H9 (cell line): ENCODE results near the gene LSG1. TPM values are rescaled to one million over a fixed set of nuclear protein-coding genes. Genes with fewer than 3 reads are reported as not detected.

ENCODE experiments used
- DNase-seq: peaks from one replicate; pipeline ENCODE4 v3.0.0-alpha.2; 2017
- H2AFZ ChIP-seq: one replicate; pipeline ENCODE4 v1.6.1; 2013; ENCODE audit warnings: mild to moderate bottlenecking, low read length, control low read depth, moderate library complexity
- H2AK5ac ChIP-seq: 2 replicates; pipeline ENCODE4 v1.6.1; 2013; ENCODE audit warnings: low read length, control low read depth, mixed read lengths; ENCODE audit not compliant: insufficient read length
- H2BK120ac ChIP-seq: one replicate; pipeline ENCODE4 v1.6.1; 2013; ENCODE audit warnings: low read depth, mild to moderate bottlenecking, low read length, control low read depth, inconsistent platforms; ENCODE audit not compliant: poor library complexity, severe bottlenecking
- H2BK12ac ChIP-seq: 2 replicates; pipeline ENCODE4 v1.6.1; 2013; ENCODE audit warnings: low read length, control low read depth, mixed read lengths, low read depth; ENCODE audit not compliant: insufficient read length
- H2BK15ac ChIP-seq: 2 replicates; pipeline ENCODE4 v1.6.1; 2013; ENCODE audit warnings: low read depth, low read length, control low read depth
- H2BK20ac ChIP-seq: one replicate; pipeline ENCODE4 v1.6.1; 2013; ENCODE audit warnings: low read depth, mild to moderate bottlenecking, low read length, control low read depth, inconsistent platforms; ENCODE audit not compliant: poor library complexity, severe bottlenecking
- H2BK5ac ChIP-seq: 2 replicates; pipeline ENCODE4 v1.6.1; 2013; ENCODE audit warnings: low read length, control low read depth, mixed read lengths; ENCODE audit not compliant: insufficient read length
- H3K14ac ChIP-seq: 2 replicates; pipeline ENCODE4 v1.6.1; 2013; ENCODE audit warnings: low read length, control low read depth; ENCODE audit not compliant: insufficient read depth
- H3K18ac ChIP-seq: 2 replicates; pipeline ENCODE4 v1.6.1; 2013; ENCODE audit warnings: low read depth, mild to moderate bottlenecking, mixed read lengths, low read length, control low read depth; ENCODE audit not compliant: insufficient read length
- H3K23ac ChIP-seq: 2 replicates; pipeline ENCODE4 v1.6.1; 2013; ENCODE audit warnings: low read length, control low read depth, mixed read lengths, low read depth; ENCODE audit not compliant: insufficient read length
- H3K23me2 ChIP-seq: 2 replicates; pipeline ENCODE4 v1.6.1; 2013; ENCODE audit warnings: low read depth, mild to moderate bottlenecking, mixed read lengths, low read length, control low read depth; ENCODE audit not compliant: insufficient read length, poor library complexity, severe bottlenecking
- H3K27ac ChIP-seq: 2 replicates; pipeline ENCODE4 v1.5.1; 2013; ENCODE audit warnings: low read length, control low read depth, mixed read lengths, low read depth; ENCODE audit not compliant: insufficient read length
- H3K27me3 ChIP-seq: 2 replicates; pipeline ENCODE4 v1.6.1; 2013; ENCODE audit warnings: low read length, control low read depth, inconsistent platforms; ENCODE audit not compliant: insufficient read depth
- H3K4ac ChIP-seq: 2 replicates; pipeline ENCODE4 v1.6.1; 2013; ENCODE audit warnings: low read depth, mild to moderate bottlenecking, control low read depth, inconsistent platforms, low read length, moderate library complexity
- H3K4me1 ChIP-seq: 2 replicates; pipeline ENCODE4 v1.6.1; 2013; ENCODE audit warnings: low read length, control low read depth, inconsistent platforms; ENCODE audit not compliant: insufficient read depth
- H3K4me2 ChIP-seq: 2 replicates; pipeline ENCODE4 v1.6.1; 2013; ENCODE audit warnings: low read length, control low read depth, mixed read lengths; ENCODE audit not compliant: insufficient read length, insufficient read depth
- H3K56ac ChIP-seq: 2 replicates; pipeline ENCODE4 v1.6.1; 2013; ENCODE audit warnings: low read depth, mild to moderate bottlenecking, mixed read lengths, low read length, control low read depth; ENCODE audit not compliant: insufficient read length
- H3K79me1 ChIP-seq: 2 replicates; pipeline ENCODE4 v1.6.1; 2013; ENCODE audit warnings: low read depth, mild to moderate bottlenecking, moderate library complexity, low read length, control low read depth, inconsistent platforms; ENCODE audit not compliant: insufficient read depth, poor library complexity, severe bottlenecking
- H3K79me2 ChIP-seq: 2 replicates; pipeline ENCODE4 v1.6.1; 2013; ENCODE audit warnings: low read length, control low read depth, inconsistent platforms; ENCODE audit not compliant: insufficient read depth
- H3K9ac ChIP-seq: 2 replicates; pipeline ENCODE4 v1.6.1; 2013; ENCODE audit warnings: low read length, control low read depth, mixed read lengths; ENCODE audit not compliant: insufficient read length; ENCODE audit errors: extremely low read depth
- H3K9me3 ChIP-seq: one replicate; pipeline ENCODE4 v1.6.1; 2013; ENCODE audit warnings: low read depth, low read length, inconsistent platforms; ENCODE audit not compliant: control insufficient read depth
- H3T11ph ChIP-seq: one replicate; pipeline ENCODE4 v1.6.1; 2013; ENCODE audit warnings: mild to moderate bottlenecking, low read length, control low read depth, inconsistent platforms
- H4K20me1 ChIP-seq: one replicate; pipeline ENCODE4 v1.6.1; 2013; ENCODE audit not compliant: control insufficient read depth, insufficient read length, insufficient read depth
- H4K5ac ChIP-seq: 2 replicates; pipeline ENCODE4 v1.6.1; 2013; ENCODE audit warnings: low read depth, mild to moderate bottlenecking, mixed read lengths, low read length, control low read depth; ENCODE audit not compliant: insufficient read length
- H4K8ac ChIP-seq: replicated peaks from 2 replicates; pipeline ENCODE4 v1.6.1; 2013; ENCODE audit warnings: low read length, control low read depth, mixed read lengths, low read depth; ENCODE audit not compliant: insufficient read length
- H4K91ac ChIP-seq: 2 replicates; pipeline ENCODE4 v1.6.1; 2013; ENCODE audit warnings: low read depth, mild to moderate bottlenecking, moderate library complexity, mixed read lengths, low read length, control low read depth; ENCODE audit not compliant: insufficient read length
- H3K27ac Mint-ChIP-seq, 3 experiments: 2 replicates in 2 of 3; 3 replicates in 1 of 3; pipeline ENCODE4 v1.8.0; 2020 to 2021; ENCODE audit warnings: mixed read lengths in 3 of 3, mild to moderate bottlenecking in 1 of 3, moderate library complexity in 1 of 3
- H3K27me3 Mint-ChIP-seq: 2 replicates; pipeline ENCODE4 v1.8.0; 2021; ENCODE audit warnings: low read depth, mild to moderate bottlenecking, moderate library complexity, mixed read lengths
- H3K36me3 Mint-ChIP-seq, 3 experiments: 2 replicates in 2 of 3; 3 replicates in 1 of 3; pipeline ENCODE4 v1.8.0; 2020 to 2021; ENCODE audit warnings: low read depth in 3 of 3, mixed read lengths in 3 of 3; ENCODE audit not compliant: insufficient read depth in 1 of 3
- H3K4me1 Mint-ChIP-seq, 2 experiments: 2 replicates each; pipeline ENCODE4 v1.8.0; 2020; ENCODE audit warnings: mixed read lengths in 2 of 2
- H3K4me3 Mint-ChIP-seq, 2 experiments: 2 replicates in 1 of 2; 3 replicates in 1 of 2; pipeline ENCODE4 v1.8.0; 2020 to 2021; ENCODE audit warnings: mild to moderate bottlenecking in 2 of 2, mixed read lengths in 2 of 2, moderate library complexity in 1 of 2
- H3K9me3 Mint-ChIP-seq, 2 experiments: 2 replicates in 1 of 2; 3 replicates in 1 of 2; pipeline ENCODE4 v1.8.0; 2020; ENCODE audit warnings: mild to moderate bottlenecking in 2 of 2, mixed read lengths in 2 of 2, moderate library complexity in 1 of 2
- CTCF ChIP-seq: fragments of 200-600 bp; sonication (generic); conservative IDR thresholded peaks from 3 replicates; pipeline ENCODE4 v1.8.0; 2021; ENCODE audit warnings: antibody characterized with exemption, mild to moderate bottlenecking
- WGBS: extraction: QIAGEN DNeasy Blood & Tissue Kit; methylation state at CpG from one replicate; pipeline ENCODE4 v1.1.7; 2013; ENCODE audit warnings: missing lambda C conversion rate, low lambda C conversion rate, mixed read lengths; ENCODE audit not compliant: insufficient read length; ENCODE audit errors: extremely low coverage; 5-methylcytosine and 5-hydroxymethylcytosine counted together
- total RNA-seq: library from RNA; stranded (reverse); gene quantifications from 2 replicates; pipeline ENCODE4 v1.2.1, GENCODE V29; 2021

Gene LSG1
- total RNA-seq, 1 experiment from 2014 or later, result 63.3 TPM

DNA sequence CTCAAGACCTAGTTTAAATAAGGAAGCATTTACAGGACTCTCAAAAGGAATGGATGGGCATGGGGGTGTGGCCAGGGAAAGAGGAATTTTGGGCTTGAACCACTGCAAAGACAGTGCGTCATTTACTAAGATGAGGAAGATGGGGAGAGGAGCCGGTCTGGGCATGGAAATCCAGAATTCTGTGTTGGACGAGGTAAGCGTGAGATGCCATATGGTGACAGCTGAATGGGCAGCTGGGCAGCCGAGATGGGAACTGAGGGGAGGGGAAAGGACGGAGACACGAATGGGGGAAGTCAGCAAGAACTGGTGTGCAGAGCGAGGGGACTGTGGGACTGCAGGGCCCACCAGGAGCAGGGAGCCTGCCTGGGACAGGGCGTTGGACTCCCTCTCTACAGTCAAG, 63.0 kb downstream of the LSG1 start:
- Histone ChIP-seq H2AK5ac (no peak overlapping the region), H2BK5ac (no peak overlapping the region), H3K23ac (no peak overlapping the region), H3K18ac (no peak overlapping the region), H2BK12ac (no peak overlapping the region), H3K79me1 (no peaks in the 10 kb centered on the region), H3K79me2 (no peaks in the 10 kb centered on the region), H4K20me1 (no peaks in the 10 kb centered on the region), H4K8ac (no peak overlapping the region), H4K91ac (no peak overlapping the region), H2AFZ (no peak overlapping the region), H2BK120ac (no peak overlapping the region), H3T11ph (no peak overlapping the region), H3K9ac (no peak overlapping the region), H3K14ac (no peak overlapping the region; the same call in 1 of the 2 replicates), H3K4ac (no peak overlapping the region), H3K23me2 (no peaks in the 10 kb centered on the region), H3K9me3 (no peaks in the 10 kb centered on the region), H2BK15ac (no peak overlapping the region), H3K4me1 (no peaks in the 10 kb centered on the region), H2BK20ac (no peak overlapping the region), H4K5ac (no peak overlapping the region), H3K56ac (no peak overlapping the region), H3K27me3 (no peaks in the 10 kb centered on the region), H3K4me2 (no peak overlapping the region), H3K27ac (no peak overlapping the region)
- Mint-ChIP-seq H3K27me3 (no peaks in the 10 kb centered on the region), H3K27ac (peak overlapping the region in 1 of 3 experiments; percentile 2; a peak in 1 of 7 replicates), H3K4me3 (no peak overlapping the region), H3K4me1 (peaks cover 3 to 4% of the 10 kb centered on the region in 2 experiments; a peak in 3 of 4 replicates), H3K36me3 (peaks cover 11 to 15% (median 12%) of the 10 kb centered on the region in 3 experiments; a peak in 5 of 7 replicates), H3K9me3 (no peaks in the 10 kb centered on the region; a peak in 1 of 5 replicates)
- no peak for TF ChIP-seq CTCF
- DNase-seq, result no peak
- no CpG with 5 or more reads among the region's 9 CpGs for WGBS
